KMS-11 (cell line): ENCODE data around the gene SND1.

ENCODE experiments used
- H2AFZ ChIP-seq: fragments of 200-600 bp; sonication (generic); 2 replicates; pipeline ENCODE4 v1.6.1; 2016; ENCODE audit warnings: antibody characterized with exemption, mixed run types, low read depth
- H3K27ac ChIP-seq: fragments of 200-600 bp; sonication (generic); 2 replicates; pipeline ENCODE4 v1.6.1; 2016; ENCODE audit warnings: mild to moderate bottlenecking, mixed run types
- H3K27me3 ChIP-seq: fragments of 200-600 bp; sonication (generic); 2 replicates; pipeline ENCODE4 v1.6.1; 2017; ENCODE audit warnings: mild to moderate bottlenecking, low read depth, mixed run types, moderate library complexity; ENCODE audit not compliant: insufficient read depth
- H3K36me3 ChIP-seq: fragments of 200-600 bp; sonication (generic); 2 replicates; pipeline ENCODE4 v1.6.1; 2017; ENCODE audit warnings: mild to moderate bottlenecking, mixed run types; ENCODE audit not compliant: insufficient read depth
- H3K4me1 ChIP-seq: fragments of 200-600 bp; sonication (generic); 2 replicates; pipeline ENCODE4 v1.6.1; 2016; ENCODE audit warnings: mild to moderate bottlenecking, low read depth, mixed run types; ENCODE audit not compliant: poor library complexity, severe bottlenecking
- H3K4me2 ChIP-seq: fragments of 200-600 bp; sonication (generic); 2 replicates; pipeline ENCODE4 v1.7.0; 2016; ENCODE audit warnings: mild to moderate bottlenecking, mixed run types
- H3K4me3 ChIP-seq: fragments of 200-600 bp; sonication (generic); IDR thresholded peaks from 2 replicates; pipeline ENCODE4 v1.6.1; 2017; ENCODE audit warnings: low read depth, low read length, mixed read lengths; ENCODE audit not compliant: insufficient read depth
- H3K79me2 ChIP-seq: fragments of 200-600 bp; sonication (generic); 2 replicates; pipeline ENCODE4 v1.6.1; 2016; ENCODE audit warnings: low read depth, mixed run types; ENCODE audit not compliant: insufficient read depth
- H3K9ac ChIP-seq: fragments of 200-600 bp; sonication (generic); 2 replicates; pipeline ENCODE4 v1.6.1; 2016; ENCODE audit warnings: mild to moderate bottlenecking, mixed run types
- H4K20me1 ChIP-seq: fragments of 200-600 bp; sonication (generic); 2 replicates; pipeline ENCODE4 v1.6.1; 2016; ENCODE audit warnings: mild to moderate bottlenecking, mixed run types; ENCODE audit not compliant: insufficient read depth
- TF ChIP-seq, protein P1 (sequence below): fragments of 200-600 bp; sonication (generic); conservative IDR thresholded peaks from 2 replicates; pipeline ENCODE4 v1.6.1; 2017; ENCODE audit warnings: low read depth, mild to moderate bottlenecking, antibody characterized with exemption, low read length, moderate library complexity, mixed read lengths

The SND1 gene

GRCh38 chr7:127658970-127659630 is 7.1 kb downstream of the SND1 start:
- Histone ChIP-seq H3K4me3 (no peak overlapping the region), H3K4me1 (peaks cover 18% of the 10 kb centered on the region), H3K27ac (no peak overlapping the region), H2AFZ (no peak overlapping the region), H3K36me3 (peaks cover 4% of the 10 kb centered on the region; the same call in 1 of the 2 replicates), H3K79me2 (peaks cover 100% of the 10 kb centered on the region), H4K20me1 (peaks cover 64% of the 10 kb centered on the region), H3K27me3 (no peaks in the 10 kb centered on the region), H3K4me2 (no peak overlapping the region), H3K9ac (no peak overlapping the region)
- TF ChIP-seq, protein P1, sequence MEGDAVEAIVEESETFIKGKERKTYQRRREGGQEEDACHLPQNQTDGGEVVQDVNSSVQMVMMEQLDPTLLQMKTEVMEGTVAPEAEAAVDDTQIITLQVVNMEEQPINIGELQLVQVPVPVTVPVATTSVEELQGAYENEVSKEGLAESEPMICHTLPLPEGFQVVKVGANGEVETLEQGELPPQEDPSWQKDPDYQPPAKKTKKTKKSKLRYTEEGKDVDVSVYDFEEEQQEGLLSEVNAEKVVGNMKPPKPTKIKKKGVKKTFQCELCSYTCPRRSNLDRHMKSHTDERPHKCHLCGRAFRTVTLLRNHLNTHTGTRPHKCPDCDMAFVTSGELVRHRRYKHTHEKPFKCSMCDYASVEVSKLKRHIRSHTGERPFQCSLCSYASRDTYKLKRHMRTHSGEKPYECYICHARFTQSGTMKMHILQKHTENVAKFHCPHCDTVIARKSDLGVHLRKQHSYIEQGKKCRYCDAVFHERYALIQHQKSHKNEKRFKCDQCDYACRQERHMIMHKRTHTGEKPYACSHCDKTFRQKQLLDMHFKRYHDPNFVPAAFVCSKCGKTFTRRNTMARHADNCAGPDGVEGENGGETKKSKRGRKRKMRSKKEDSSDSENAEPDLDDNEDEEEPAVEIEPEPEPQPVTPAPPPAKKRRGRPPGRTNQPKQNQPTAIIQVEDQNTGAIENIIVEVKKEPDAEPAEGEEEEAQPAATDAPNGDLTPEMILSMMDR: no peak

DNA sequence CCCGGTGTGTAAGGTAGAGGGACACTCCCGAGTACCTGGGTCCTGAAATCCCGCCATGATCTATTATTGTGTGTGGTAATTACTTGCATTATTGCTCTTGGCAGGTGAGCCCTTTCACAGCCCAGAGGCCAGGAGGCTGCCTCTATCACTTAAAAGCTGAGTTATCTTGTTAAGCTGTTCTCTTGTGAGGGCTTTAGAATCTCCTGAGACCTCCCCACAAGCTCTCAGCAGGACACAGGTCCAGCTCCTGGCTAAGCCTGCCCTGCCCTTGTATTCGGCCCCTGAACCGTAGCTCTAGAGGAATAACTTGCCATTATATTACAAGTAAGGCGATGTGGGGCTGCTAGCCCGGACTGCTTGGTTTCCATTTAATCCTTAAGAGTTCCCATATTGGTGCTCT is 13.9 kb downstream of the SND1 start:
- no peak overlapping the region for H3K9ac ChIP-seq
- H3K4me3 ChIP-seq: no peak overlapping the region
- H3K27me3 ChIP-seq: no peaks in the 10 kb centered on the region
- no peak overlapping the region for H3K4me2 ChIP-seq
- H3K36me3 ChIP-seq: peaks cover 4% of the 10 kb centered on the region; the same call in 1 of the 2 replicates
- peaks cover 100% of the 10 kb centered on the region for H3K79me2 ChIP-seq
- no peaks in the 10 kb centered on the region for H3K4me1 ChIP-seq
- TF ChIP-seq, protein P1: no peak
- H3K27ac ChIP-seq: no peak overlapping the region
- no peak overlapping the region for H2AFZ ChIP-seq
- H4K20me1 ChIP-seq: peaks cover 74% of the 10 kb centered on the region

DNA sequence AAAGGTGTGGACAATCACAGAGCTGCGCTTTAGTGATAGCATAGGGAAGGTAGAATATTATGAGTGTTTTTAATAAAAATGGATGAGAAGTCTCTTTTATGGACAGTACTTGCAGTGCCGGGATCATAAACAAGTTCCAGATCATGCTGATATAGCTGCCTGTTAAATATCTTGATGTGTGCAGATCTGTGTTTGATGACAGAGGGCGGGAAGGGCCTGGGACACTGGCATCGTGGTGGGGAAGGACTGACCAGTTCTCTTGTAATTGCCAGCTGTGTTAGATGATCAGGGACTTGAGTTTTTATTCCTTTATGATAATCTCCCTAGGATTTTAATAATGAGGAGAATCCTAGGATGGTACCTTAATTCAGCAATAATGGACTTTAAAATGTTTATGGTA is 14.6 kb downstream of the SND1 start:
- Histone ChIP-seq H3K27me3 (no peaks in the 10 kb centered on the region), H3K4me3 (no peak overlapping the region)

DNA sequence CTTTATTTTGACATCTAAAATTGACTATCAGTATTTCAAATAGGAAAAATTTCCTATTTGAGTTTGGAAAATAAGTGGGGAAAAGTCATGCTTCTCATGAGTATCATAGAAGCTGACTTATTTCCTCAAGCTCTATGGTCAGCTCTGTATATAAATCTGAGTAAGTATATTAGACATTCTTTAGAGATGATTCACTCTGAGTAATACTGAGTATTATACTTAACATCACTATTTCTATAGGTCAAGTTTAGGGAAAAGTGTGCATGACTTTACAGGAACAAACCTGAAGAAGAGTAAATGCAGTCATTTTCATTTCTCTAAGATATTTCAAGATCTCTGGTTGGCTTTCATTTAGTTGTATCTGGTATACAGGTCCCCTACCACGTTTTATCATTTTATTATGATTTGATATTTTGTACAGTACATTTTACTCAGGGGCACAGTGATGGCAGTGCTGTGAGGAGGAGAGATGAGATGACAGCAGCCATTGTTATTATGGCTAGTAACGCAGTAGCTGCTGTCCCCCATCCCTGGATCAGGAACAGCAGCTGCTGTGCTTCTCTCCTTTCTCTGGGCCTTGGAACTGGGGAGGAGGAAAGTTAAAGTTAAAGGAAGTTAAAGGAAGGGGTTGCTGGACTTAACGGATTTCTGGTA is 15.2 kb downstream of the SND1 start:
- Histone ChIP-seq H3K27me3 (no peaks in the 10 kb centered on the region), H4K20me1 (peaks cover 78% of the 10 kb centered on the region), H3K4me1 (no peaks in the 10 kb centered on the region), H3K4me3 (no peak overlapping the region), H3K79me2 (peaks cover 100% of the 10 kb centered on the region), H3K27ac (no peak overlapping the region), H3K36me3 (peaks cover 4% of the 10 kb centered on the region; the same call in 1 of the 2 replicates), H3K4me2 (no peak overlapping the region), H3K9ac (no peak overlapping the region), H2AFZ (no peak overlapping the region)
- TF ChIP-seq, protein P1: no peak

More for the DNA sequence above, 14.6 kb downstream of the SND1 start:
- H3K27ac ChIP-seq: no peak overlapping the region
- no peak overlapping the region for H3K9ac ChIP-seq
- no peaks in the 10 kb centered on the region for H3K4me1 ChIP-seq
- peaks cover 4% of the 10 kb centered on the region; the same call in 1 of the 2 replicates for H3K36me3 ChIP-seq
- peaks cover 79% of the 10 kb centered on the region for H4K20me1 ChIP-seq
- H2AFZ ChIP-seq: no peak overlapping the region
- peaks cover 100% of the 10 kb centered on the region for H3K79me2 ChIP-seq
- TF ChIP-seq, protein P1: no peak
- no peak overlapping the region for H3K4me2 ChIP-seq
